ENCODE results near the gene PRPS1L1.

The PRPS1L1 gene

GRCh38 chr7:17983221-17984062 is 44.2 kb downstream of the PRPS1L1 start:
- DNase-seq (ENCODE audit: low read depth in 1 of 2, low spot score in 1 of 2), result no peak
- no peak for TF ChIP-seq JUND (IDR thresholded peaks at IDR 0.05; ENCODE audit: low read depth)
- in situ Hi-C loops (cut with HindIII; ENCODE audit: low pct_unique_long_range_greater_than_20kb, low sequenced_read_pairs), result no loop called here

- TF ChIP-seq JUND (IDR thresholded peaks at IDR 0.05; ENCODE audit: low read depth), result no peak
- DNase-seq (ENCODE audit: low read depth in 1 of 2, low spot score in 1 of 2), result no peak
- in situ Hi-C loops (cut with HindIII; ENCODE audit: low pct_unique_long_range_greater_than_20kb, low sequenced_read_pairs), result no loop called here
Measured at GRCh38 chr7:17976952-17977351, 50.7 kb downstream of the PRPS1L1 start.
